Endothelial cell of umbilical vein (primary cell): ENCODE measurements around the gene STX8.
"Not testable (repeated sequence)": the region's sequence is repeated elsewhere in the genome, so short reads cannot be mapped to it uniquely, and the experiment has no call there.

Source experiments
- CTCF ChIP-seq, 2 donors: IDR thresholded peaks; 1 replicate in 1 of 2; 2 replicates in 1 of 2; pipeline ENCODE4 v1.5.1; 2011; ENCODE audit warnings: low read length in 2 of 2, mild to moderate bottlenecking in 2 of 2, moderate library complexity in 2 of 2, control low read depth in 1 of 2, inconsistent platforms in 1 of 2, low read depth in 1 of 2; ENCODE audit not compliant: insufficient read depth in 1 of 2; ENCODE audit errors: extremely low read depth in 1 of 2
- POLR2A ChIP-seq: IDR thresholded peaks from 2 replicates; pipeline ENCODE4 v1.6.1; 2012; ENCODE audit warnings: low read depth, mild to moderate bottlenecking, control low read depth, low read length

- TF ChIP-seq CTCF (IDR thresholded peaks at IDR 0.05; ENCODE audit: extremely low read depth in 1 of 2, insufficient read depth in 1 of 2, low read depth in 1 of 2, low read length in 2 of 2); POLR2A: not testable (repeated sequence)
Observed at GRCh38 chr17:9376177-9376576, 199.4 kb downstream of the STX8 start.
